Vagina (tissue), 2 donors: ENCODE measurements around the gene GTF3C4. TPM values are rescaled to one million over a fixed set of nuclear protein-coding genes. Genes with fewer than 3 reads are reported as not detected.

Source experiments
- DNase-seq, 2 donors: peaks; one replicate each; pipeline ENCODE4 v3.0.0-alpha.2; 2017; ENCODE audit errors: extremely low spot score in 2 of 2
- H3K27ac ChIP-seq: fragments of 200-600 bp; sonication (generic); one replicate; pipeline ENCODE4 v1.5.1; 2019
- H3K27me3 ChIP-seq: fragments of 200-600 bp; sonication (generic); one replicate; pipeline ENCODE4 v1.5.1; 2019
- H3K36me3 ChIP-seq, 2 donors: fragments of 200-600 bp; sonication (generic); one replicate each; pipeline ENCODE4 v1.5.1; 2017 to 2019
- H3K4me1 ChIP-seq: fragments of 200-600 bp; sonication (generic); one replicate; pipeline ENCODE4 v1.5.1; 2019
- H3K4me3 ChIP-seq, 2 donors: fragments of 200-600 bp; sonication (generic); 1 replicate in 1 of 2; 2 replicates in 1 of 2; pipeline ENCODE4 v1.5.1; 2016 to 2019
- H3K9me3 ChIP-seq: fragments of 200-600 bp; sonication (generic); one replicate; pipeline ENCODE4 v1.5.1; 2019
- CTCF ChIP-seq, 3 experiments: fragments of 450-650 bp in 2 of 3; fragments of 200-600 bp in 1 of 3; sonication (generic) in 1 of 3; IDR thresholded peaks; one replicate each; pipeline ENCODE4 v1.5.1; 2017 to 2019; ENCODE audit warnings: antibody characterized with exemption in 3 of 3, mild to moderate bottlenecking in 2 of 3, moderate library complexity in 2 of 3
- POLR2A ChIP-seq, 2 donors: fragments of 450-650 bp; IDR thresholded peaks; one replicate each; pipeline ENCODE4 v1.6.1; 2017; ENCODE audit warnings: antibody characterized with exemption in 2 of 2, mild to moderate bottlenecking in 2 of 2, moderate library complexity in 2 of 2
- POLR2AphosphoS5 ChIP-seq, 2 donors: sonication (generic); formaldehyde crosslinking; IDR thresholded peaks; one replicate each; pipeline ENCODE4 v1.9.0; 2017; ENCODE audit warnings: antibody characterized with exemption in 2 of 2, mild to moderate bottlenecking in 2 of 2, low read depth in 1 of 2; ENCODE audit not compliant: insufficient read depth in 1 of 2
- intact Hi-C: fragments of 100-400 bp; cut with DNase I; formaldehyde crosslinking; loops from one replicate; pipeline ENCODE4 v1.15.1; 2023
- total RNA-seq: library from RNA; depleted of rRNA; stranded (reverse); fragments of >200 nt; gene quantifications from one replicate; pipeline ENCODE4 v1.2.3, GENCODE V29; 2016

The GTF3C4 gene
- total RNA-seq, 1 donor from 2014 or later, result 8.8 TPM

- no peak for TF ChIP-seq POLR2A (IDR thresholded peaks at IDR 0.05)
- TF ChIP-seq POLR2AphosphoS5 (IDR thresholded peaks at IDR 0.05; ENCODE audit: insufficient read depth in 1 of 2, low read depth in 1 of 2), result no peak
- no peak for TF ChIP-seq CTCF (IDR thresholded peaks at IDR 0.05)
- no peaks in the 10 kb centered on the region for H3K9me3 ChIP-seq
- no peak overlapping the region for H3K4me3 ChIP-seq
- no peaks in the 10 kb centered on the region for H3K36me3 ChIP-seq
- H3K27me3 ChIP-seq, result no peaks in the 10 kb centered on the region
- H3K4me1 ChIP-seq, result no peaks in the 10 kb centered on the region
- DNase-seq, result peak in 1 of 2 donors; percentile 44
- intact Hi-C loops, result no loop called here
- H3K27ac ChIP-seq, result no peak overlapping the region
Observed at GRCh38 chr9:132743931-132744479, 73.7 kb downstream of the GTF3C4 start.

Other genes with a start within 250 kb of the GTF3C4 start
- gene BARHL1, start 87.9 kb upstream of the GTF3C4 start, total RNA-seq, result not detected
- 17.9 TPM for gene DDX31, start 481 bp upstream of the GTF3C4 start, total RNA-seq
- 0.25 TPM for gene AK8, start 207.8 kb downstream of the GTF3C4 start, total RNA-seq
- 2.7 TPM for gene SPACA9, start 208.4 kb downstream of the GTF3C4 start, total RNA-seq